Measurements from ENCODE around the gene SLC9A1. TPM values are rescaled to one million over a fixed set of nuclear protein-coding genes. Genes with fewer than 3 reads are reported as not detected.
A peak's percentile ranks its signal among the peaks of the same experiment; 100 is the strongest.

Gene SLC9A1
- total RNA-seq, 2 donors from 2014 or later: 22.9 to 30.4 TPM

DNA sequence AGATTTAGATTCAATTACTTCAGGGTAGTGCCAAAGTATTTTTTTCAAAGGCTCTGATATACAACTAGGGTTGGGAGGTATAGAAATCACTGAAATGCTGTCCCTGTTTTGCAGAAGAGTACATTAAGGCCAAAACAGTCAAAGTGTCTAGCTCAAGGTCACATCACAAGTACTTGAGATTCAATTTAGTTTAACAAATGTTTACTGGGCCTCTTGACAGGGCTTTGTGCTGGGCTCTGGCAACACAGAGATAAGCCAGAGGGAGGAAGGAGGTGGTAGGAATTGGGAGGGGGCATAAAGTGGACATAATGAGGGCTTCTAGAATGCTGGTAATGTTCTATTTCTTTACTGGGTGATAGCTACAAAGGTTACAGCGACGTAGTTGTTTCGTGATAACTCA lies 2.3 kb upstream of the SLC9A1 start:
- H3K9me3 ChIP-seq: no peaks in the 10 kb centered on the region
- WGBS: 93% methylated on average over 3 of the region's 3 CpGs
- intact Hi-C loops (cut with DNase I): no loop called here
- no peaks in the 10 kb centered on the region for H3K36me3 ChIP-seq
- H3K27me3 ChIP-seq (replicated peaks; ENCODE audit: insufficient read depth): no peaks in the 10 kb centered on the region
- no peak for DNase-seq (ENCODE audit: low spot score)
- no peak overlapping the region for H3K27ac ChIP-seq
- peaks cover 14% of the 10 kb centered on the region for H3K4me1 ChIP-seq (replicated peaks)
- TF ChIP-seq, protein P1, sequence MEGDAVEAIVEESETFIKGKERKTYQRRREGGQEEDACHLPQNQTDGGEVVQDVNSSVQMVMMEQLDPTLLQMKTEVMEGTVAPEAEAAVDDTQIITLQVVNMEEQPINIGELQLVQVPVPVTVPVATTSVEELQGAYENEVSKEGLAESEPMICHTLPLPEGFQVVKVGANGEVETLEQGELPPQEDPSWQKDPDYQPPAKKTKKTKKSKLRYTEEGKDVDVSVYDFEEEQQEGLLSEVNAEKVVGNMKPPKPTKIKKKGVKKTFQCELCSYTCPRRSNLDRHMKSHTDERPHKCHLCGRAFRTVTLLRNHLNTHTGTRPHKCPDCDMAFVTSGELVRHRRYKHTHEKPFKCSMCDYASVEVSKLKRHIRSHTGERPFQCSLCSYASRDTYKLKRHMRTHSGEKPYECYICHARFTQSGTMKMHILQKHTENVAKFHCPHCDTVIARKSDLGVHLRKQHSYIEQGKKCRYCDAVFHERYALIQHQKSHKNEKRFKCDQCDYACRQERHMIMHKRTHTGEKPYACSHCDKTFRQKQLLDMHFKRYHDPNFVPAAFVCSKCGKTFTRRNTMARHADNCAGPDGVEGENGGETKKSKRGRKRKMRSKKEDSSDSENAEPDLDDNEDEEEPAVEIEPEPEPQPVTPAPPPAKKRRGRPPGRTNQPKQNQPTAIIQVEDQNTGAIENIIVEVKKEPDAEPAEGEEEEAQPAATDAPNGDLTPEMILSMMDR (IDR thresholded peaks at IDR 0.05): no peak
- no peak for TF ChIP-seq POLR2A (IDR thresholded peaks at IDR 0.05)
- H3K4me3 ChIP-seq: no peak overlapping the region

DNA sequence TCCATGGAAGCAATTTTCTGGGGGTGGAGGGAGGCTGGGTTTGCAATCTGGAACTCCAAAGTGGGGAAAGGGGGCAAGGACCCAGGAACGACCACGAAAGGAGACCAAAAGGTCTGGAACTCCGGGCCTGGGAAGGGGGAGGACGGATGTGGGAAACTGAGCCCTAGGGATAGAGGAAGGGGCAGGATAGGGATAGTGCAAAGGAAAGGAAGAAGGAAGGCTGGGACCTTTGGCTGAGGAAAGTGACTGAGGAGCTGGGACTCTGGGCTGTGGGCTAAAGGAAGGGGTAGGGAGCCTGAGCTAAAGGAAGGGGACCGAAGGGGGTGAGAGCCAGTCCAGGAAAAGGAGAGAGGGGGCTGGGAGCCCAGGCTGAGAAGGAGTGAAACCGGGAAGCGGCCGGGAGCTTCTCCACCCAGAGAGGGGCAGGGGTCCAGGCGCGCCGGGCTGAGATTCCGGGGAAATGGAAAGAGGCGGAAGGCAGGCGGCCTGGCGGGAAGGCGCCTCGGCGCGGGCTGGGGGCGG lies 395 bp downstream of the SLC9A1 start:
- Histone ChIP-seq H3K4me1 (replicated peaks) (peaks cover 40% of the 10 kb centered on the region), H3K9me3 (no peaks in the 10 kb centered on the region), H3K4me3 (peak overlapping the region; percentile 72 to 75), H3K27ac (peak overlapping the region; percentile 87 to 90), H3K36me3 (no peaks in the 10 kb centered on the region), H3K27me3 (replicated peaks; ENCODE audit: insufficient read depth) (no peaks in the 10 kb centered on the region)
- TF ChIP-seq, protein P1 (IDR thresholded peaks at IDR 0.05): no peak
- TF ChIP-seq POLR2A (IDR thresholded peaks at IDR 0.05): no peak
- 7% methylated on average over 19 of the region's 20 CpGs for WGBS
- DNase-seq (ENCODE audit: low spot score): no peak
- intact Hi-C loops (cut with DNase I): loop anchor here (5.0 kb wide), 1 partner anchor 37 kb away; no protein-coding TSS in a partner anchor

DNA sequence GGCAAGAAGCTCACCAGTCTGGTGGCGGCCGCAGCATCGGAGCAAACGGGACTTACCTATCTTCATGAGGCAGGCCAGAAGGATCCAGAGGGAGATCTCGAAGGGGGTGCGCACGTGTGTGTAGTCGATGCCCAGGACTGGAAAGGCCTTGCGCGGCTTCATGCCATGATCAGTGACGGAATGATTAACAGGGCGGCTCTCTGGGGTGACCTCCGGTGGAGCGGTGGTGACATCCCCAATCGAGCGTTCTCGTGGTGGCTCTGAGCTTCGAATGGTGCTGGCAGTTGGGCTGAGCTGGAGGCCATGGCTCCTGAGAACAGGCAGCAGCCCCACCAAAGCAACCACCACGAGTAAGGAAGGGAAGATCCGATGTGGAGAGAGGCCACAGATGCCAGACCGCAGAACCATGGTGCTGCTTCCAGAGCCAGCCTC lies 982 bp downstream of the SLC9A1 start:
- Histone ChIP-seq H3K4me3 (peak overlapping the region; percentile 72 to 75), H3K27me3 (replicated peaks; ENCODE audit: insufficient read depth) (no peaks in the 10 kb centered on the region), H3K36me3 (no peaks in the 10 kb centered on the region), H3K27ac (peak overlapping the region; percentile 87 to 90), H3K4me1 (replicated peaks) (peaks cover 42% of the 10 kb centered on the region), H3K9me3 (no peaks in the 10 kb centered on the region)
- 86% methylated on average over 21 of the region's 21 CpGs for whole genome bisulfite sequencing
- intact Hi-C loops (cut with DNase I): loop anchor here (5.0 kb wide), 1 partner anchor 37 kb away; no protein-coding TSS in a partner anchor
- TF ChIP-seq, protein P1 (IDR thresholded peaks at IDR 0.05): no peak
- DNase-seq (ENCODE audit: low spot score): no peak

GRCh38 chr1:27153549-27153886 lies 1.4 kb downstream of the SLC9A1 start:
- intact Hi-C loops (cut with DNase I): loop anchor here (5.0 kb wide), 1 partner anchor 36 kb away; no protein-coding TSS in a partner anchor
- H3K27me3 ChIP-seq (replicated peaks; ENCODE audit: insufficient read depth): no peaks in the 10 kb centered on the region
- peak; percentile 54 for DNase-seq (ENCODE audit: low spot score)
- no peaks in the 10 kb centered on the region for H3K36me3 ChIP-seq
- H3K27ac ChIP-seq: peak overlapping the region; percentile 87 to 90
- 10% methylated on average over 4 of the region's 4 CpGs for WGBS
- H3K4me3 ChIP-seq: peak overlapping the region; percentile 7 to 23
- peaks cover 42% of the 10 kb centered on the region for H3K4me1 ChIP-seq (replicated peaks)
- no peaks in the 10 kb centered on the region for H3K9me3 ChIP-seq
- peak; percentile 64 for TF ChIP-seq POLR2AphosphoS5 (IDR thresholded peaks at IDR 0.05)
- no peak for TF ChIP-seq POLR2A (IDR thresholded peaks at IDR 0.05)
- TF ChIP-seq, protein P1 (IDR thresholded peaks at IDR 0.05): no peak

GRCh38 chr1:27152829-27153548 lies 1.9 kb downstream of the SLC9A1 start:
- TF ChIP-seq, protein P1 (IDR thresholded peaks at IDR 0.05): no peak
- TF ChIP-seq POLR2A (IDR thresholded peaks at IDR 0.05) (no peak), POLR2AphosphoS5 (IDR thresholded peaks at IDR 0.05) (no peak)
- WGBS: 34% methylated on average over 2 of the region's 2 CpGs
- no peak for DNase-seq (ENCODE audit: low spot score)
- Histone ChIP-seq H3K4me1 (replicated peaks) (peaks cover 42% of the 10 kb centered on the region), H3K27ac (peak overlapping the region; percentile 87 to 90), H3K36me3 (no peaks in the 10 kb centered on the region), H3K4me3 (peak overlapping the region; percentile 7 to 23), H3K27me3 (replicated peaks; ENCODE audit: insufficient read depth) (no peaks in the 10 kb centered on the region), H3K9me3 (no peaks in the 10 kb centered on the region)
- intact Hi-C loops (cut with DNase I): loop anchor here (5.0 kb wide), 1 partner anchor 36 kb away; no protein-coding TSS in a partner anchor
